HG02623 (cell line): ENCODE results near the gene RASL10B.
"Not testable (repeated sequence)": the region's sequence is repeated elsewhere in the genome, so short reads cannot be mapped to it uniquely, and the experiment has no call there.

Experiments used
- ATAC-seq: cut with Tn5 transposase; IDR thresholded peaks from one replicate; pipeline ENCODE4 v1.9.1; 2021; ENCODE audit warnings: moderate library complexity; ENCODE audit not compliant: unreplicated experiment

The RASL10B gene, protein sequence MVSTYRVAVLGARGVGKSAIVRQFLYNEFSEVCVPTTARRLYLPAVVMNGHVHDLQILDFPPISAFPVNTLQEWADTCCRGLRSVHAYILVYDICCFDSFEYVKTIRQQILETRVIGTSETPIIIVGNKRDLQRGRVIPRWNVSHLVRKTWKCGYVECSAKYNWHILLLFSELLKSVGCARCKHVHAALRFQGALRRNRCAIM

DNA sequence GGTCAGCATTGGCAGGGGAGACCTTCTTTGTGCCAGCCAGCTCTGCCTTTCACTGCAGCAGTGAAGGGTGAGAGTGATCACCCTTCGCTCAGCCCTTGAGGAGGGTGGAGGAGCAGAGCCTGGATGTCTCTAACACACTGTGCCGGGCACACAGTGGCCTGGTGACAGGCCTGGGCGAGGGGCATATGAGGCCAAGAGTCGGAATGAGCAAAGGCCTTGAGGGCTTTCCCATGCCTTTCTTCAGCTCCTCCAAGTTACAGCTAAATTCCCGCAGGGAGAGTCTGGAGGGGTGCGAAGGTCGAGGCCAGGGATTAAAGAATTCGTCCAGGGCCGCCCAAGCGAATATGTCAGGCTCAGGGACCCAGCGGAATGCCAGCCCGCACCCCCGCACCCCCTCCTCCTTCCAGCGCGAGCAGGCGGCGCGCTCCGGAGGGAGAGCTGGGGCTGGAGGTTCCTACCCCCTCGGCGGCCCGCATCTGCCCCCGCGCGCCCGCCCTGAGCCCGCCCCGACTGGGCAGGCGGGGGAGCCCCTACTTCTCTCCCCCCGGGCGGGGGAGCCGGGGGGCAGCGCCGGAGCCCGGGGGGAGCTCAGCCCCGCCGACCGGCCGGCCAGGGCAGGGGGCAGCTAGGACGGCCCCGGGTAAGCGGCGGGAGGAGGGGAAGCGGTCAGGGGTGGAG lies at the start of gene RASL10B:
TSS of gene RASL10B (plus strand) at position 401 of the 678 bp plus-strand sequence. CDS start 3,546 bp downstream, outside the sequence.
- no peak for ATAC-seq

DNA sequence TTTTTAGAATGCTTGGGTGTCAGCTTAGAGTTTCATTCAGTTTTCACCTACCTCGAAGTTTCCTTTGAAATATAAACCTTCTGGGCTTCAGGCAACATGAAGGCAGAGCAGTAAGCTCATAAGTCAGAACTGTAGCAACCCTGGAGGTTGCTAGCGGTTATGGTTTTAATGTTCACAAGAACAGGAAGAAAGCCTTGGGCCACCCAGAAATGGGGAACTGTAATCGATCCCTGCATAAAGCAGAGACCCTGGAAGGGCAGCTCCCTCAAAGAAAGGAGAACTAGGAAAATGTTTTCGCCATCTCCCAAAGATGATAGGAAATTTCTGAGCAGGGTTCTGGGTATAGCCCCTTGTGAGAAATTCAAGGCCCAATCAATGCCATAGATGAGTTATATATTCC lies 47.8 kb upstream of the RASL10B start:
- no peak for ATAC-seq

DNA sequence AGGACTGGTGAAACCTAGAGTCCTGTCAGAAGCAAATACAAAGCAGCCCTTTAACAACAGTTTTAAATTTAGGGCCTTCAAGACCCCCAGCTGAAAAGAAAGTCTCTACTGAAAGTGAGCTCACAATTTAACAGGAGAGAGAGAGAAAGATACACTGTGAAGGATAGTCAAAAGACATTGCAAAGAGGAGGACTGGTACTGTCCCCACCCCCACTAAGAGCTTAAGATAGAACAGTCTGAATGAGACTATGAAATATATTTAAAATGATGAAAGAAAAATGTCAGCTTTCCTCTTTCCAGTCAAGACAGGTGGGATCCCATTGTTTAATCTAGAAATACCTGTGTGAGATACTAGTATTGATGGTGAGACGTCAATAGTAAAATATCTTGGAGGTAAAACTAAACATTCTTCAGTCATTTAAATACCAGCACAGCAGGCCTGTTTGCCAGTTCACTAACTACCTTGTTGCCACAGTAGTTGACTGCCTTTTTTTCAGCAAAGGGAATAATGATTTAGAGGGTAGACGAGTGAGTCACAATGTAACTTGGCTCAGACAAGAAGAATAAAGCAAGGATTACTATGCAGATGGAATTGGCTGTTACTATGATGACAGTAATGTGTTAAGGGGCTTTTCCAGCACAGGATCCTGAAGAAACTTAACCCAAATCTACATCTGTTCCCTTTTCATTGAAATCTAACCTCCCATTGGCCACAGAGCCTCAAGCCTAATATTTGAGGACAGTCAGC lies 47.2 kb upstream of the RASL10B start:
- no peak for ATAC-seq

DNA sequence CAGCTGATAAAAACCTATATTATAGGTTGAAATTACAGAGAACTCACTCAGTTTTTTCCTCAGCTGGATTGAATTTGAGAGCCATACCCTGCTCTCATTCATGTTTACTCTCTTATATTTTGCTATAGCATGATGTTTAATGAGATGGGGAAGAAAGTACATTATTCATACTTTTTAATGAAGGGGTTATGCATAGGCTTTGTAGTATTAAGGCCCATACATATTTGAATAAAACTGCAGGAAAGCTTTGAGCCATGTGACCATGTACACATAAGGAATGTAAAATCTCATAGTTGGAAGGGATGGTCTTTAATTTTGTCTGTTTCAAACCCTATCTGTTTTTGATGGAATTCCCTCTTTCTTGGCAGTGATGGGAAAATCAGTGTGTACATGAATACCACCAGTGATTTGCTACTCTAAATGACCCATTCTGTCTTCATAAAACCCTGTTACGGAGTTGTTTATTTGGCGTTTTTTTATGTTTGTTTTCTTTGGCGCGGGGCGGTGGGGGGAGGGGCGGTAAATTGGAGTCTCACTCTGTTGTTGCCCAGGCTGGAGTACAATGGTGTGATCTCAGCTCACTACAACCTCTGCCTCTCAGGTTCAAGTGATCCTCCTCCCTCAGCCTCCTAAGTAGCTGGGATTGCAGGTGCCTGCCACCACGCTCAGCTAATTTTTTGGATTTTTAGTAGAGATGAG lies 38.8 kb upstream of the RASL10B start:
- no peak for ATAC-seq

DNA sequence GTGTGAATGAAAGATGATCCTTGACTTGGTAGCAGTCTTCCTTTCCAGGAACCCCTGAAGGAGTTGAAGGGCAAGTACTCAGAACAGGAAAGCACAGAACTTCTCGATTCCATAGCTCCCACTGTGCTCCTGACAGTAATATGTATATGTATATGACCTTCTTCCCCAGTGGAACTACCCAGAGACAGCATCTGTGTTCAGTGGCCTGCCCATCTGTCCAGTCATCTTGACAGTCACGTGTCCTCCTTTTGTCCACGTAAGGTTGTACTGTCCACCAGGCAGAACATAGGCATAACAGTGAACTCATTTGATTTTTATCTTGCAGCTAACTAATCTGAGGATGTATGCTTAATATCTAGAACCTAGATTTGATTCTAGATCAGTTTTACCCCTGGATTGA lies 37.8 kb upstream of the RASL10B start:
- no peak for ATAC-seq

DNA sequence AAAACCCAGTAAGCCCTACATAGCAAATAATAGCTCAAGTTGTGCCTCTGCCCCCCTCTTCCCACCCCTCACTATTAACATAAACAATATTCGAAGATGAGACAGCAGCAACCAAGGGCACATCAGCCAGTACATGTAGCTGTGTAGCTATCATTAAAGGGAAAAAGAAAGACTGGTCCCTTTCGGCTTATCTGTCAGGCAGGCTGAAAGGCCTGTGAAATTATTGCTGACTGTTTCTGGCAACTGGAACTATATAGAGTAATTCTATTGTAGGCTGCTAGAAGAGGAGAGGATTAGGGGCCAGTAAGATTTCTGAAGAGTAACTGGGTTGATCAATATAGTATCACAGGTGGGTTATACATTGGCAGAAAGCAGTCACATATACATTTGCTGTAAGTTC lies 36.5 kb upstream of the RASL10B start:
- ATAC-seq: no peak

DNA sequence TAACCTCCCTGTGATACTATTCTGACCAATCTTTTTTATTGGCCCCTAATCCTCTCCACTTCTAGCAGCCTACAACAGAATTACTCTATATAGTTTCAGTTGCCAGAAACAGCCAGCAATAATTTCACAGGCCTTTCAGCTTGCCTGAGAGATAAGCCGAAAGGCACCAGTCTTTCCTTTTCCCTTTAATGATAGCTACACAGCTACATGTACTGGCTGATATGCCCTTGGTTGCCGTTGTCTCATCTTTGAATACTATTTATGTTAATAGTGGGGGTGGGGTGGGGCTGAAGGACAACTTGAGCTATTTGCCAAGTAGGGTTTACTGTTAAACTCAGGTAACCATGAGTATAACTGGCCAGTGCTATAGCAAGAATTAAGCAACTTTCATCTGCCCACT lies 35.8 kb upstream of the RASL10B start:
- no peak for ATAC-seq

DNA sequence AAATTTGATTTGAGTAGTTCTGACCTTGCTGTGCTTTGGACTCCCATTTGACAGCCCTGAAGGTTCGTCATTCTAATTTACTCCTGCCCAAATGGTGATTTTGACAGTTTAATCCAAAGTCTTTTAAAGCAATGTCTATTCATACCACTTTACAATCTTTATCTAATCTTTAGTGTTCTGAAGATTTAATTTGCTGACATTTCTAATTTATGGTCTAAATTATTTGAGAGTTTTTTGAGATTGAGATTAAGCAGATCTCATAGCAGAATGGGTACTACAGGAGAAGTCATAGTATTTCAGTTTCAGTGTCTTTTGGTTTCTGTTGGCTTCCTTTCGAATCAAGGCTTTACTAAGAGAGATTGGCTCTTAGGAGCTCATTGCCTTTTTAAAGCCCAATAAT lies 32.6 kb upstream of the RASL10B start:
- ATAC-seq: no peak

DNA sequence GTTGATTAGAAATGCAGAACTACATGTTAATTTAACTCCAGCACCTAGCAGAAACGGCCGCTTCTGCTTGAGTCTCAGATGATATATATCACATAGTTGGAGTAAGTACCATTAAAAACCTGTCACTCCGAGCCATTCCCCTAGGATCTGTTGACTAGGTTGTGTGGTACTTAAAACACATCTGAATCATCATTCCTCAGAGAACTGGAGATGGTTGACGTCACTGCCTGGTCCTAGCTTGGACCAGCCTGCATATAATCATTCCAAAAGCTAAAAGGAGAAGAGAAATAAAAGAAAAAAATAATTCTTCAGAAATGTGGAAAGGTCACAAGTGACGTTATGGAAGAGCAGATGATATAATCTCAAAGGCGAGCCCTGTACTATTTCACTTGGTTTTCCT lies 31.3 kb upstream of the RASL10B start:
- no peak for ATAC-seq

DNA sequence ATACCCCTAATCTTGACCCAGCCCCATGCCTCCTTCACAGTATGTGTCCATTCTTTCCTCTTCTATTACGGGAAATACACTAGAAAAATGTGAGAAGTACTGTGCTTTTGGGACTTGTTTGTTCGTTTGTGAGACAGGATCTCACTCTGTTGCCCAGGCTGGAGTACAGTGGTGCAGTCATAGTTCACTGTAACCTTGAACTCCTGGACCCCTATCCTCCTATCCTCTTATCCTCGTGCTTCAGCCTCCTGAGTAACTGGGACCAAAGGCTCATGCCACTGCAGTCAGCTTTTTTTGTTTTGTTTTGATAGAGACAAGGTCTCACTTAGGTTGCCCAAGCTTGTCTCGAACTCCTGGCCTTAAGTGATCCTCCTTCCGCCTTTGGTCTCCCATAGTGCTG lies 29.9 kb upstream of the RASL10B start:
- no peak for ATAC-seq

DNA sequence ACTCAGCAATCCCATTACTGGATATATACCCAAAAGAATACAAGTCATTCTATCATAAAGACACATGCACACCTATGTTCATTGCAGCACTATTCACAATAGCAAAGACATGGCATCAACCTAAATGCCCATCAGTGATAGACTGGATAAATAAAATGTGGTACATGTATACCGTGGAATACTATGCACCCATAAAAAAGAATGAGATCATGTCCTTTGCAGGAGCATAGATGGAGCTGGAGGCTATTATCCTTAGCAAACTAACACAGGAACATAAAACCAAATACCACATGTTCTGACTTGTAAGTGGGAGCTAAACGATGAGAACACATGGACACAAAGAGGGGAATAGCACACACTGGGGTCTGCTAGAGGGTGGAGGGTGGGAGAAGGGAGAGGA lies 28.1 kb upstream of the RASL10B start:
- not testable (repeated sequence) for ATAC-seq

DNA sequence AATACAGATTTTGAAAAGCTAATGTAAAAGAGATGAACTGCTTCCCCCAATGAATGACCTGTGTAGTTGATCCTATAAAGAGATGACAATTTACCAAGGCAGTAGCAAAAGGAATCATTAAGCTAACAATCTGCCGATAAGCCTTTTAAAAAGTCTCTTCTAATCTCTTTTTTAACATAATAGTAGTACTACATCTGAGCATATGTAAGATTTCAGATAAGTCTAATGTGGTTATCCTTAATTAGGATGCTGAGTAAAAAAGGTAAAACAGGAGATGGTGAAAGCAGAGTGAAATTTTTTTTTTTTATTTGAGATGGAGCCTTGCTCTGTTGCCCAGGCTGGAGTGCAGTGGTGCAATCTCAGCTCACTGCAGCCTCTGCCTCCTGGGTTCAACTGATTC lies 26.2 kb upstream of the RASL10B start:
- ATAC-seq: no peak

DNA sequence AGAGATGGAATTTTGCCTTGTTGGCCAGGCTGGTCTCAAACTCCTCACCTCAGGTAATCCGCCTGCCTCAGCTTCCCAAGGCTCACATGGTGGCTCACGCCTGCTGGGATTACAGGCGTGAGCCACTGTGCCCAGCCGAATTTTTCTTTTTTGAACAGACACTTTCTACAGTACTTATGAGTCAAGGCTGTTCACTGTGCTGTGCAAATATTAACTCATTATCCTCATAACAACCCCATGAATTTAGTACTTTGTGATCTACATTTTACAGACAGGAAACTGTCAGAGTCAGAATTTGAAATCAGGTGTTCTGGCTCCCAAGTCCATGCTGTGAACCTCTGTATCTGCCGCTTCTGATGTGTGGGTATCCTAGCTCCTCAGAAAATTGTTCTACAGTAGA lies 25.7 kb upstream of the RASL10B start:
- ATAC-seq: no peak

DNA sequence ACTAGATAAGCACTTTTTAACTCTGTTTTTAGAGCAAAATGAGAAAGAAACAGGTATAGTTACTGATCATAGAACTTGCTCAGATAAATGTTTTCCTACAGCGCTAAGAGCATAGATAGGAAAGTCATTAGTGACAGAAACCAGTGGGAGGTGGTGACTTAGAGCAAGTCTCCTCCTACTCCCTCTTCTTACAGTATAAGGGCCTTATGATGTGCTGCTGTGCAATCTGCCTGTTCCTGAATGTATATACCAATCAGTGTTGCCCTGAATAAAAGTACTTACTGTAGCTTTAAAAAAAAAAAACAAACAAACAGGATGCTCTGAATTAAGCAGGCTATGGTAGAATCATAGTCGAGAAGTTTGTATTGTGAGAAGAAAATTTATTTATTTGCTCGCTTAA lies 23.3 kb upstream of the RASL10B start:
- no peak for ATAC-seq

DNA sequence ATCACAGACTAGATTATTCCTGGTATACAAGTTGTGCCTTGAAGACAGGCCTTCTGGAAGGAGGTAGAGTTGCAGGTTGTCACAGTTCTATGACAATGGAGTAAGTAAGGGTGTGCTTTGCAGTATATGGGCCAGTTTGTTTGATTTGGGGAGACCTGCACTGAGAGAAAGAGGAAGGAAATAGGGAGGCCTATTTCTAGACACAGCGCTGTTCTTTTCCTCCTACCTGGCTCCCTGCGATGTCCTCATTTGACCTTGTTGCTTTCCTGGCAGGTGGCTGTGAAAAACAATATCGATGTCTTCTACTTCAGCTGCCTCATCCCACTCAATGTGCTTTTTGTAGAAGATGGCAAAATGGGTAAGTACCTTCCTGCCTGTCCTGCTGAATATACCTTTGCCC lies 22.5 kb upstream of the RASL10B start:
- ATAC-seq: no peak

DNA sequence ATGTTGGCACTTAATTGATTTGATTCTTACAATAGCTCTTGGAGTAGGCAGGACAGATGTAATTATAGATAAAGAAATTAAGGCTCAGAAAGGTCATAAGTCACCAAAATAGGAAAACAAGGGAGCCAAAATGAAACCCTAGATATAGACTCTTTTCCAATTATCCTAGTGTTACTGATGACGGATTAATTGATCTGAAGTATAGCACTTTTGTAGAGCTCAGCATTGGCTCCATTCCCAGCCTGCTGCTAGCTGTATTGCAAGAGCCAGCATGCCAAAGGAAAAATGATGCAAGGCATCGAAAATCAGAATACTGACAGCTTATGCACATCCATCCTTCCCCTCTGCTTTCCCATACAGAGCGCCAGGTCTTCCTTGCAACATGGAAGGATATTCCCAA lies 21.6 kb upstream of the RASL10B start:
- no peak for ATAC-seq

DNA sequence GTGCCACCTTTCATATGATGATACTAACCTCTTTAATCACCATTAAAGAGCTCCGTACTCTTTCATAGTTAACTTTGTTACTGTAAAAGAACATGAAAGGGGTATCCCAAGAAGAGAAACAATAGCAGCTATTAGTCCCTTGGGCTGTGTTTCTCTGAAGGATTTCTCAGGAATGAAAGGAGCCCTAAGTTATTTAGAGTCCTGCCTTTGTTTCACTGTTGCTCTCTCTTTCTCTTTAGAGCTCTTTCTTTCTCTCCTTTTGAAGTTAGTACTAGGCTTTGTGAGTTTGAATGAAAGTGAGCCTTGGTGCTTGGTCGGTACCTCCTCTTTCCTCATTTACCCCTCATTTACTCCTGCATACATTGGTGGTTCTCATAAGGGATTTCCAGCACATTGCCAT lies 20.5 kb upstream of the RASL10B start:
- no peak for ATAC-seq

DNA sequence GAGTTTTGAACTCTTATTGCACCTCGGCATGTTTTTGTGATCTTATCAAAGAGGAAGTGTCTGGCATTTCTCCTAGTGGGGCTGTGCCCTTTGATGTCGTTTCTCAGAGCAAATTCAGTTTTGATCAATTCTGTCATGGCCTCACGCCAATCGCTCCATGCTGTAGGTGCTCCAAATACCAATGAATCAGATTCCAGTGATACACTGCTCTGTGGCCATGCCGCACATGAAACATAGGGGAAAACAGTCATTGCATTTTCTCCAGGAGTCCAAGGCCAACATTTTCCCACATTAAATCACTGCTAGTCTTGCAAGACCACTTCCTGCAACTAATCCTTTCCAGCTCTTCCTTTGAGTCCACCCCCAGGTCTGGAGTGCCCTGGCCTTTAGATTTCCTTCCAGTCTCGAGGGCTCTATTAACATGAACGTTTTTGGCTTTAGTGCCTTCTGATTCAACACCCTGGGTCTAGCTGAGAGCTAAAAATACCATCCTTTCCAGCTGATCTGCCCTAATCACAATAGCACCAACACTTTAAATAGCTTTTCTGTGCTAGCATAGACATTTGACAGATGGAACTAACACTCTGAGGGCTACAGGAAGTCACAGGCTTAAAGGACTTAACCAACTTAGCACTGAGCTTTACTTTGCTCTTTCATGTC lies 18.2 kb upstream of the RASL10B start:
- no peak for ATAC-seq

DNA sequence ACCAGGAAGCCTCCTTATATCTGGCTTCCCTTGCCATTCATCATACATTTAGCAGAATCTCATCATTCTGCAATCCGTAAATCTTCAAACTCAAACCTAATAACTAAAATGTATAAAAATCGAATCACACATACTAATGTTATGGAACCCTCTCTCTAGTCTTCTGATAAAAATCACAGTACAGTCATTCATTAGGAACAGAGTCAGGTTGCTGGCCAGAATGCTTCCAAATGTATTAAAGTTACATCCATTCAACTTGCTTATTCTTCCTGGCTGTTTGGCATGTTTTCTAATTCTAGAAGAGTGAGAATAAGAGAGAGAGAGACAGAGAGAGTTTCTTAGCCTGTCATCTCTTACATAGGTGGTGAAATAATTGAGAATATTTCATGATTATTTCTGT lies 16.5 kb upstream of the RASL10B start:
- no peak for ATAC-seq

DNA sequence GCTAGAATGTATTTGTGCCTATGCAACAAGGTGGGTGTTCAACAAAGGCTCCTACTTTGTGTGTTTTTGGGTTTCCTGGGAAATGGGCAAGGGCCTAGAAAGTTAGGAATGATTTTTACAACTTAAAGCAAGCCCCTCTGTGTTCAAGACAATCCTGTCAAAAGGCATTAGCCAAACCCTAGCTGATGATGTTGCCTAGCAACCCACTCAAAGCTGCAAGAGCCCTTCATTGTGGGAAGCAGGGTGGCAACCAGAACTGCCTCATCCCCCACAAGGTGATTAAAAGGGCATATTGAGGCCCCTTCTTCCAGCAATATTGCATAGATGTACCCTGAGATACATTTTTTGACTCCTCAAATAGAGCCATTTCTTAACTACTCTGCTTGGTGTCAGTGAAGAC lies 16.0 kb upstream of the RASL10B start:
- no peak for ATAC-seq

DNA sequence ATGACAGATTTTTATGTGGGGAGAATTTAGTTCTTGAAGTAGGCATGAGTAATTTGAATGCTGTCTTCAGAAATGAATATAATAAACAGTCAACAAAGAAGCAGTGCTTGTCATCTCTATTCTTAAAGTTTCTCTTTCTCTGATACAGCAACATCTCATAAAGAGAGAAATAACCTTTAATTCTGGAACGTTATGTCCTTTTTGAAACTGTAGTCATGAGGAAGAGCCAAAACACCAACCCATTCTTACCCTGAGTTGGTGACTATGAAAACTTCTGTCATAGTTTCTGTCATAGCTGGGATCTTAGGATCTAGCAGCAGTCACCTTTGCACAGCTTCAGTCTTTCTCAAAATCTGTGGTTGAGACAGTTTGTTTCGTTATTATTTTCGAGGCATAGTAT lies 15.3 kb upstream of the RASL10B start:
- no peak for ATAC-seq
